ENCODE results near the gene RAB3C.
A peak's percentile ranks its signal among the peaks of the same experiment; 100 is the strongest.

The RAB3C gene

GRCh38 chr5:58773744-58774441 is 191.0 kb downstream of the RAB3C start:
- DNase-seq (ENCODE audit: low read depth in 2 of 2), result no peak

- no peak for DNase-seq (ENCODE audit: low read depth in 2 of 2)
These were observed 192.1 kb downstream of the RAB3C start for GRCh38 chr5:58774937-58775336.

GRCh38 chr5:58775701-58776262 is 192.9 kb downstream of the RAB3C start:
- no peak for DNase-seq (ENCODE audit: low read depth in 2 of 2)

GRCh38 chr5:58776559-58776958 is 193.7 kb downstream of the RAB3C start:
- no peak for DNase-seq (ENCODE audit: low read depth in 2 of 2)

GRCh38 chr5:58778888-58779287 is 196.0 kb downstream of the RAB3C start:
- DNase-seq (ENCODE audit: low read depth in 2 of 2), result no peak

GRCh38 chr5:58786035-58786434 is 203.2 kb downstream of the RAB3C start:
- DNase-seq (ENCODE audit: low read depth in 2 of 2), result no peak

GRCh38 chr5:58786711-58787303 is 203.9 kb downstream of the RAB3C start:
- DNase-seq (ENCODE audit: low read depth in 2 of 2), result no peak

GRCh38 chr5:58787987-58788386 is 205.1 kb downstream of the RAB3C start:
- no peak for DNase-seq (ENCODE audit: low read depth in 2 of 2)

GRCh38 chr5:58793888-58794657 is 211.2 kb downstream of the RAB3C start:
- no peak for DNase-seq (ENCODE audit: low read depth in 2 of 2)

GRCh38 chr5:58794875-58795274 is 212.0 kb downstream of the RAB3C start:
- peak in 1 of 2 donors; percentile 24 for DNase-seq (ENCODE audit: low read depth in 2 of 2)

GRCh38 chr5:58795327-58795726 is 212.5 kb downstream of the RAB3C start:
- no peak for DNase-seq (ENCODE audit: low read depth in 2 of 2)

- DNase-seq (ENCODE audit: low read depth in 2 of 2), result no peak
These were observed 214.1 kb downstream of the RAB3C start for GRCh38 chr5:58797021-58797420.

GRCh38 chr5:58800356-58800755 is 217.5 kb downstream of the RAB3C start:
- no peak for DNase-seq (ENCODE audit: low read depth in 2 of 2)

- no peak for DNase-seq (ENCODE audit: low read depth in 2 of 2)
These were observed 218.1 kb downstream of the RAB3C start for GRCh38 chr5:58800861-58801540.

- no peak for DNase-seq (ENCODE audit: low read depth in 2 of 2)
These were observed 220.2 kb downstream of the RAB3C start for GRCh38 chr5:58803056-58803455.

GRCh38 chr5:58804291-58804690 is 221.4 kb downstream of the RAB3C start:
- no peak for DNase-seq (ENCODE audit: low read depth in 2 of 2)

- DNase-seq (ENCODE audit: low read depth in 2 of 2), result no peak
These were observed 227.2 kb downstream of the RAB3C start for GRCh38 chr5:58810086-58810485.

- DNase-seq (ENCODE audit: low read depth in 2 of 2), result no peak
These were observed 231.0 kb downstream of the RAB3C start for GRCh38 chr5:58813855-58814254.

GRCh38 chr5:58816181-58816731 is 233.4 kb downstream of the RAB3C start:
- DNase-seq (ENCODE audit: low read depth in 2 of 2), result no peak

GRCh38 chr5:58818465-58818864 is 235.6 kb downstream of the RAB3C start:
- DNase-seq (ENCODE audit: low read depth in 2 of 2), result no peak

- DNase-seq (ENCODE audit: low read depth in 2 of 2), result no peak
These were observed 242.6 kb downstream of the RAB3C start for GRCh38 chr5:58825441-58825840.

GRCh38 chr5:58825899-58826298 is 243.0 kb downstream of the RAB3C start:
- no peak for DNase-seq (ENCODE audit: low read depth in 2 of 2)
